Fibroblast of gingiva (primary cell): ENCODE data around the gene ZW10.
"Not testable (repeated sequence)": the region's sequence is repeated elsewhere in the genome, so short reads cannot be mapped to it uniquely, and the experiment has no call there.

Experiments used
- DNase-seq: peaks from one replicate; pipeline ENCODE4 v3.0.0-alpha.2; 2011; ENCODE audit warnings: low read depth

ZW10 gene

GRCh38 chr11:113773416-113774173 is at the start of gene ZW10:
TSS of gene ZW10 (minus strand) at chr11:113773692. CDS start at chr11:113773666, 26 bp downstream.
- DNase-seq, result peak; percentile 98

- no peak for DNase-seq
Measured at GRCh38 chr11:113818426-113818825, 44.9 kb upstream of the ZW10 start.

DNA sequence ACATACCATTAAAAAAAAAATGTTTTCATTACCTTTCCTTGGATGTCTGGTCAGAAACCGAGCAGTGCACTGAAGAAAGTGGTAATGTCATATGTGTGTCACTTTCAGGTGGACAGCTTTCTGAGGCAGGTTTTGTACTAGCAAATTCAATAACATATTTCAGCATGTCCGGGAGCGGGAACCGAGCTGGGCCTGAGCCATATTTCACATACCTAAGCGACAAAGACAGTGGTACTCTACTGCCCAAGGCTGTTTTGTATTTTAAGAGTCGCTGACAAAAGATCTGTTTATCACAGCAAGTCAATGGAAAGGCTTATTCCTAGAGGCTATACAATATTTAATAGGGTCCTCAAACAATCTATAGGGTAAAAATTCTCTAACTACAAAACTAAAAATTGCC is 44.1 kb upstream of the ZW10 start:
- DNase-seq, result no peak

DNA sequence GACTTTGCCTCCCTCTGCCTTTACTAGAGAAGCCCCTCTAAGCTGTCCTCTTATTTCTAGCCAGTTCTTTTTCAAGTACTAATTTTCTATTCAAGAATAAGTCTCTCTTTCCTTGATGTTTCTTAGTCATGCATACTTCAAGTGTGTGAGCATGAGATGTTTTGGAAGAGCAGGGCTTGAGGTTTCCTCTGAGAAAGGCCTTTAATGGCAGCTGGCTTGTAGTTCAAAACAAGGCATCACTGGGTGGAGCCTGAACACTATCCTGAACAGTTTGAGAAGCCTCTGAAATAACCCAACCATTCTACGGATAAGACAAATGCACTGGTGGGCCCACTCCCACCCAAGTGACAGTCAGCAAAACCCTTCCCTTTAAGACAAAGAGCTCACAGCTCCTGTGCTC is 43.7 kb upstream of the ZW10 start:
- no peak for DNase-seq

GRCh38 chr11:113814181-113814580 is 40.7 kb upstream of the ZW10 start:
- no peak for DNase-seq

GRCh38 chr11:113808931-113809330 is 35.4 kb upstream of the ZW10 start:
- no peak for DNase-seq

DNA sequence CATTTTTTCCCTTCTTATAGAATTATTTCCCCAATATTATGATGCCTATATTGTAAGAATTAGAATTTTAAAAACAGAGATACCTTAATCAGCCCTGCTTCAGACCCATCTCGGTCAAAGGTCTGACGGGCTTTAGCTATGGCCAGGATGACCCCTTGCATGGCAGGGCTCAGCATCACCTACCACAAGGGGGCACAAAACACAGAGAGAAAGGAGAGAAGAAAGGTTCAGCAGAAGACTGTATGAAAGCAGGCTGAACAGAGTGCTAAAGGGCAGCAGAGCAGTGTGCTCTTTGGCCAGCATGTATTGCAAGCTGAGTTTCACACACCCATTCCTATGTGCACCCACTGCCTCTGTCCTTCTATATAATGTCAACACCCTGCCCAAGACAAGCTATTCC is 32.9 kb upstream of the ZW10 start:
- DNase-seq, result no peak

DNA sequence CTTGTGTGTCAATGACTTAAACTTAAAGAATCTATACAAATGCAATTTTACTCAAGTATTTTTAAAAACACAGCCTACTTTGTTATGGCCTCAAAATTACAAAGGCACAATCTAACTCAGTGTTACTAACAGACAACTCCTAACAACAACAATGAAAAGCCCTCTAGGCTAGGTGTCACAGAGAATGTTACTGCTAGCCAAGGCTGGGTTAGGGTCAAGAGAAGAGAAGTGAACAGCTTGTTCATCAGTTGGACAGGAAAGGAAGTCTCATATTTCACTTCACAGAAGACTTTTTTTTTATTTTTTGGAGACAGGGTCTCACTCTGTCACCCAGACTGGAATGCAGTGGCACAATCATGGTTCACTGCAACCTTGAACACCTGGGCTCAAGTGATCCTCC is 32.1 kb upstream of the ZW10 start:
- DNase-seq, result no peak

DNA sequence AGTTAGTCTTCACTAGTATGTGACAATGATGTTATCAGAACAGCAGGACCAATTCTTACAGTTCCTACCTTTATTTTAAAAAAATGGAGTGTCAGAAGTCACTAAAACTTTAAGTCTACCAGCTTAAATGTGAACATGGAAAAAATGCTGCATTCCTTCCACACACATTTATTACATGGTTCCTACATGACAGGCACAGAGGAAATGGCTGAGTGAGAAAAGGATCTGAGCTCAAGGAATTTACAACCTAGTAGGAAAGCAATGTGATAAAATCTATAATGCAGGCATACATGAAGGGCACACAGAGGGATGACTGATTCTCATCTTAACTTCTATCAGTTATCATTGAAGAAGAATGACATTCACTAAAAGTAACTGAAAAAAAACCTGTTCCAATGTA is 29.1 kb upstream of the ZW10 start:
- no peak for DNase-seq

DNA sequence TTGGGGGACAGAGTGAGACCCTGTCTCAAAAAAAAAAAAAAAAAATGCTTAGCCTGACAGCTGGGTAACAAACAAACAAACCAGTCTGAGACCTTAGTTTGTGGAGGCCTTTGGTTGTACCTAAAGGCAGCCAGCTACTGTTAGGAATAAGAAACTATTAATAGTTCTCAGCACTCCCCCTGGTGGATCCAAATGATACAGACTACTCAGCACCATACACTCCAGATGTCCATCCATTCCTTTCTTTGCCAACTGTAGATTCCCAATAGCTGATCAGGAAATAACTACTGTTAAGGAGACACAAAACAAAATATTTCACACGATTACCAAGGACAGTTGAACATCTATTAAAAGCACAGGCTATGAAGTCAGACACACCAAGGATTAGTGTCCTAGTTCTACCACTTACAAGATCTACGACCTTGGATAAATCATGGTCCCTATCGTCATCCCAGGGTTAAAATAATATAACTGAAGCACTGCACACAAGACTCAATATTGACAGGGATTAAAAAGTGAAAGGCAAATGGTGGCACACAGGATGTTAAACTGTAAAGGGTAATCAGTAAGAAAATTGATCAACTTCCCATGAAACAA is 23.3 kb upstream of the ZW10 start:
- peak; percentile 23 for DNase-seq

DNA sequence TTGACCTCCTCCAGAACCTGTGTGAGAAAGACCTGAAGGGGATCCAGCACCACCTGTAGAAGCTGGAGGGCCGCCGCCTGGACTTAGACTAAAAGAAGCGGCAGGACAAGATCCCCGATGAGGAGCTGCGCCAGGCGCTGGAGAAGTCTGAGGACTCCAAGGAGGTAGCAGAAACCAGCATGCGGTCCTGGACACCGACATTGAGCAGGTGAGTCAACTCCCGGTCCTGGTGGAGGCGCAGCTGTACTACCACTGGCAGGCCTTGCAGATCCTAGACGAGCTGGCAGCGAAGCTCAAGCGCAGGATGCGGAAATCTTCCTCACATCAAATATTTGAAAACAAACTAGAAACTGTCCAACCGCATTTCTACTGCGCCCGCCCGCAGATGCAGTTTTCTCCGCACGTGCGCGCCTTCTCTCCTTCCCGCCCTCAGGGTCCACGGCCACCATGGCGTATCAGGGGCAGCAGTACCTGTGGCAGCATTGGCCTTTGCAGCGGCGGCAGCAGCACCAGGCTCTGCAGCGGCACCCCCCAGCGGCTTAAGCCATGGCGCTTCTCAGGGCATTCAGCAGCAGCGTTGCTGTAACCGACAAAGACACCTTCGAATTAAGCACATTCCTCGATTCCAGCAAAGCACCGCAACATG is 16.3 kb upstream of the ZW10 start:
- no peak for DNase-seq

DNA sequence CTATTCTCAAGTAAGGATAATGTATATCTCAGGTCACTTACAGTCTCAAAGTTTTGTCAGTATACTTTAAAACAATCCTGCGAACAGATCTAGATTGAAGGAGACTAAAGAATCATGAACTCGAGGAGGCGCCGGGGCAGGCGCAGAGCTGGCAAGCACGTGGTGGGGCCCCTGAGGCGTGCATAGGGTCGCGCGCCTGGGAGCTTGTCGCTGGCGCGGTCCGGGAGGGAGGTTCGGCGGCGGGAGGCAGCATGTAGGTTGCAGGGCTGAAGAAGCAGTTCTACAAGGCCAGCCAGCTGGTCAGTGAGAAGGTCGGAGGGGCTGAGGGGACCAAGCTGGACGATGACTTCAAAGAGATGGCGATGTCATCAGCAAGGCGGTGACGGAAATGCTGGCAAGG is 15.5 kb upstream of the ZW10 start:
- not testable (repeated sequence) for DNase-seq

GRCh38 chr11:113782134-113782533 is 8.6 kb upstream of the ZW10 start:
- no peak for DNase-seq

DNA sequence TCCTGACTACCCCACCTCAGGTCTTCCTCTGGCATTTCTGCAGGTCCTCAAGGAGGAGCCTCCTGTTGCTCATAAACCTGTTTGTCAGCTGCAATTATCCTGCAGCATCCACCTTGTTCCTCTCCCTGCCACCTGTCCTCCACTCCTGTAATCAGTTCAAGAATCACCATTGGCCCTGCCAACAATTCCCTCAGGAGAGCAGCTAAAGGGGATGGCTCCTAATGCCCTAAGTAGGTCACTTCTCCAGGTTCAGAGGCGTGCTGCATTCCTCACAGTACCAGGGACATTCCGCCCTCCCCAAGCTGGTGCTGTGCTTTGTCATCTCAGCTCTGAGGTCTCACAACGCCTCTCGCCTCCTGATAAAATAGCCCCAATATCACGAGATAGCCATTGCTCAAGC is 8.2 kb upstream of the ZW10 start:
- DNase-seq, result no peak

DNA sequence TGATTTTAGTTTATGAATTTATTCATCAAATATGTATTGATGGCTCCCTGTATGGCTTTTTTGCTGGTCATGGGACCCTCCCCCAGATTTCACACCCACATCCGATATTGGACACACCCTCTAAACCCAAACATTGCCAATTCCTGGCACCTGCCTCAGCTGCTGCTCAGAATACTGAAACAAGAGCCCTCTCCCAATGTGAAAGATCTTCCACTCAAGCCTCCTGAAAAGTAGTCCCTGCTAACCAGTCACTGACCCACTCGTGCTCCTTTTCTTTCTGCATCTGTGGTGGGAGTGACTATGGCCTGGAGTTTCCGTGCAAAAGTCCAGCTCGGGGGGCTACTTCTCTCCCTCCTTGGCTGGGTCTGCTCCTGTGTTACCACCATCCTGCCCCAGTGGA is 6.0 kb upstream of the ZW10 start, which contains the start of gene CLDN25:
Gene CLDN25, plus strand, starts transcription at position 301 of the 400 bp plus-strand sequence. Its CDS starts 0 bp downstream, at position 301.
- DNase-seq, result no peak

DNA sequence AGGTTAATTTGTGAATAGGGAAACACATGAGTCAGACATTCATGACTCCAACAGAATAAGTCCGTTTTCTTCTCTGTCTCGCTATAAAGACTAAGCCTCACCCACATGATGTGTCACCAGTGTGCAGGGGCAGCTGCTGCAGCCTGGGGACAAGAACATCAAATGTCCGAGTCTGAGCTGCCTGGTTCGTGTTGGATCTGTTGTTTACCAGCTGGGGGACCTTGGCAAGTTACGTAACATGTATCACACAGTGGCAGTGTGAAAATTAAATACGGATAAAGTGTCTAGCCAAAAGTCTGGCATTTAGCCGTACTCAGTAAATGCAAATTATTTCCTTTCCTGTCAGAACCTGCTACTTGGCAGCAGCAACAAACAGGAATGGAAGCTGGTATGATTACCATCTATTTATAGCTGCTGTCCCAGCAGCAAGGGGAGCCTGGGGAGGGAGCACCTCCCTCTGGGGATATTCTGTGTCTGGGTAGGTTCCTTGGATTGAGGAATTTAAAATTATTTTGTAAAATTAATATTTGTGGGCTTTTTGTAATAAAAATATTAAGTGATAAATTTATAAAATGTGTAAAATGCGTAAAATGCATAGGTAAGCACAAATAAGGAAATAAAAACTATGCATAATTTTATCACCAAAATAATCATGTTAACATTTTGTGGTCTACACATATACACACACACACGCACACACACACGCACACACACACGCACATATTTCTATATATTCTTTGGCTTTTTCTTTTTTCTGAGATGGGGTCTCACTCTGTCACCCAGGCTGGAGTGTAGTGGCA is 4.8 kb upstream of the ZW10 start:
- DNase-seq, result no peak

DNA sequence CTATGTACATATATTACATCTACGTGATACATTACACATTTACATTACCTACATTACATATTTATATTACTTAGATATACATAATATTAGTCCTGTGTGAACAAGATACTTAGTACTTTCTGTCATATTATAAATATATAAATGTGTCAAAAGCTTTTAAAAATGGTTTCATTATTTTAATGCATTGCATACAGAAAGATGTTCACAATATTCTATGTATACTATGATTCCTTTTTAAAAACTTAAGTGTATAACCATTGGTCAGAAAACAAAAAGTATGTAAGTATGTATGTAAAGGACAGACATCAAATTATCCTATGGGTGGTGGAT is 647 bp upstream of the ZW10 start:
- no peak for DNase-seq

- peak; percentile 11 for DNase-seq
Measured at GRCh38 chr11:113773092-113773415, 438 bp downstream of the ZW10 start.

- DNase-seq, result no peak
Measured at GRCh38 chr11:113771964-113772363, 1.5 kb downstream of the ZW10 start.

DNA sequence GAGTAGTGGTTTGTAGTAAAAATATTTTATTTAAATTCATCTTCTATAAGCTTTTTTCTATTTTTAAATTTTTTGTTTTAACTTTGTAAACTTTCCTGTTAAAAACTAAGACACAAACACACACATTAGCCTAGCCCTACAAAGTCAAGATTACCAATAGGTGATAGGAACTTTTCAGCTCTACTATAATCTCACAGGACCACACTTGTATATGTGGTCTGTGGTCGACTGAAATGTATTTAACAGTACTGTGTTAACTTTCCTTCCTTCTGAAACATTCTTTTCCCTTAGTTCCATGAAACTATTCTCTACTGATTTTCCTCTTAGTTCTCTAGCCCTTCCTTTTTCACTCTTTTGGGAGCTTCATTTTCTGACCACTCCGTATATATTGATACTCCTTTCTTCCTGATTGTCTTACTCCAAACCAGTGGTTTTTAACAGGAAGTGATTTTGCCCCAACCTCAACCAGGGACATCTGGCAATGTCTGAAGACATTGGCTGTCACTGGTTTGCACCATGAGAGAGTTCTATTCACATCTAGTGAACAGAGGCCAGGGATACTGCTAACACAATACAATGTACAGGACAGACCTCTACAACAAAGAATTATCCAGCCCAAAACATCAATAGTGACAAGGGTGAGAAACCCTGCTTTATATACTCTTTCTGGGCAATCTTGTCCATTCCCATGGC is 8.8 kb downstream of the ZW10 start:
- no peak for DNase-seq

GRCh38 chr11:113763040-113763439 is 10.5 kb downstream of the ZW10 start:
- DNase-seq, result not testable (repeated sequence)

DNA sequence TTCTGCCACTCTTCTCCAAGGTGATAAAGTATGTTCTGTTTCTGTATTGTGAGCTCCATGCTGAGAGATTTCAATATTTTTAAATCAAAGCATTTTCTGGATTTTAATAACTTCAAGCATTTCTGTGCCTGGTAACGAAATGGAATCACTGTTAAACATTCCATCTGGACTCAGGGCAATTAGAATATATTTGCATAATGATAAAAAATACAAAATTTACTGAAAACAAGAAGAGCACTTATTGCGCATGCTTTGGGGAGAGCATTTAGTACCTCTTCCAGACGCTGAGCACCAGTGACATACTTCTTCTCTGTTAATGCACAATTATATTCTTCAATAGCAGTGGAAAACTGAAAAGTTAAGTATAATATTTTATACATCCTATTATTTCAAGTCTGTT is 13.3 kb downstream of the ZW10 start:
- no peak for DNase-seq
